ENCODE data around the gene THOC6.
"Not testable (repeated sequence)": the region's sequence is repeated elsewhere in the genome, so short reads cannot be mapped to it uniquely, and the experiment has no call there.

The THOC6 gene

DNA sequence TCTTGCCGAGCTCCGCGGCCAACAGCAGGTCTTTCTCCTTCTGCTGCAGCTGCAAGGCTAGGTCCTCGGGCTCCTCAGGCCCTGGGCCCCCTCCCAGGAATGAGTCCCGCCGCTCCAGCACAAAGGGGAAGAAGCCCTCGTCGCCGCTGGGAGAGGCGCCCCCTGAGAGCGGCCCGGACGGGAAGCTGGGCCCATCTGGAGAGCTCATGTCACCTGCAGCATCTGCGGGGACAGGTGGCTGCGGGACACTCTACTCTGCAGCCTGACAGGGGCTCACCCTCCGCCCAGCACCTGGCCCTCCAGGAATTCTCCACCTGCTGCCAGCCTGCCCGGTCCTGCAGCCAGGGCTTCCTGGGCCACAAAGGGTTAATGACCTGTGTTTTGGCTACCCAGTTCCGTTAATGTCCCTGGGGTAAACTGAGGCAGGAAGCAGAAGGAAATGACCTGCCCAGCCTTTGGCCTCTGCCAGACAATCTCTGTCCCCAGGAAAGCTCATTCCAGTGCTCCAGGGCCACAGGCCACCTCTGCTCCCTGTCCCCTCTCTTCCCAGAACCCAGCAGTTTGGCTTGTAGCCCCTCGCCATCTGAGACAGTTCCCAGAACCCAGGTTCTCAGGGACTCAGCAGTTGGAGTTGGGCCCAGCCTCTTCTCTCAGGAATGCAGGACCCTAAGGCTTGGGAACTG is 11.6 kb downstream of the THOC6 start:
- DNase-seq: no peak

GRCh38 chr16:3035972-3036725 is 12.3 kb downstream of the THOC6 start:
- no peak for DNase-seq

GRCh38 chr16:3036726-3037315 is 13.0 kb downstream of the THOC6 start, which contains the start of gene BICDL2:
Gene BICDL2, minus strand, starts transcription at chr16:3036944. Its CDS starts 1,448 bp downstream, at chr16:3035496.
- no peak for DNase-seq

DNA sequence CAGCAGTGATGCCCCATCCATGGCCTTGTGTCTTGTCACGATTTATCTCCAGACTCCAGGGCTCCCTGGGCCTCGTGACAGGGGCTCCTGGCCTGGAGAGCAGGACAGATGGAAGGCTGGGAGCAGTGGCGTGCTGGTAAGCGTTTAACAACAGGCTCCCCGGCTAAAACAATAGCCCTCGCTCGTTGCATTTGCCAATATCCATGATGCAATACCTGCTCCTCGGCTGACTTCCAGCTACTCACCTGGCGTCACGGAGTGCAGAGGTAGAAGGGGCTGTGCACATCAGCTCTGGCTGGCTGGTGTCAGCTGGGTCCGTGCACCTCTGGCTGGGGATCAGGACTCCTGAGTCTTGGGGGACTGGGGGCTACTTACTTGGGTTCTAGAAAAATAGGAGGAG is 14.4 kb downstream of the THOC6 start:
- DNase-seq: no peak

GRCh38 chr16:3038896-3039295 is 15.1 kb downstream of the THOC6 start:
- DNase-seq: no peak

- no peak for DNase-seq
These were observed 18.5 kb downstream of the THOC6 start for GRCh38 chr16:3042376-3042775.

DNA sequence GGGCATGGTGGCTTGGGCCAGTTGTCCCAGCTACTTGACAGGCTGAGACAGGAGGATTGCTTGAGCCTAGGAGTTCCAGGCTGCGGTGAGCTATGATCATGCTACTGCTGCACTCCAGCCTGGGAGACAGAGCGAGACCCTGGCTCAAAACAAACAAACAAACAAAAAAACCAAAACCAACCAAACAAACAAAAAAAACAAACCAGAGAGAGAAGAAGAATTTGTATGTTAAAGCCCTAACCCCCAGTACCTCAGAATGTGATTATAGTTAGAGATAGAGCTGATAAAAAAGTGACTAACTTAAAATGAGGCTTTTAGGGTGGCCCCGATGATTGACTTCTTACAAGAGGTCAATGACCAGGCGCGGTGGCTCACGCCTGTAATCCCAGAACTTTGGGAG is 20.9 kb downstream of the THOC6 start:
- no peak for DNase-seq

GRCh38 chr16:3045758-3046640 is 22.2 kb downstream of the THOC6 start, which contains the start of gene MMP25:
Gene MMP25, plus strand, starts transcription at chr16:3046561. Its CDS starts 357 bp downstream, at chr16:3046918.
- DNase-seq: no peak

DNA sequence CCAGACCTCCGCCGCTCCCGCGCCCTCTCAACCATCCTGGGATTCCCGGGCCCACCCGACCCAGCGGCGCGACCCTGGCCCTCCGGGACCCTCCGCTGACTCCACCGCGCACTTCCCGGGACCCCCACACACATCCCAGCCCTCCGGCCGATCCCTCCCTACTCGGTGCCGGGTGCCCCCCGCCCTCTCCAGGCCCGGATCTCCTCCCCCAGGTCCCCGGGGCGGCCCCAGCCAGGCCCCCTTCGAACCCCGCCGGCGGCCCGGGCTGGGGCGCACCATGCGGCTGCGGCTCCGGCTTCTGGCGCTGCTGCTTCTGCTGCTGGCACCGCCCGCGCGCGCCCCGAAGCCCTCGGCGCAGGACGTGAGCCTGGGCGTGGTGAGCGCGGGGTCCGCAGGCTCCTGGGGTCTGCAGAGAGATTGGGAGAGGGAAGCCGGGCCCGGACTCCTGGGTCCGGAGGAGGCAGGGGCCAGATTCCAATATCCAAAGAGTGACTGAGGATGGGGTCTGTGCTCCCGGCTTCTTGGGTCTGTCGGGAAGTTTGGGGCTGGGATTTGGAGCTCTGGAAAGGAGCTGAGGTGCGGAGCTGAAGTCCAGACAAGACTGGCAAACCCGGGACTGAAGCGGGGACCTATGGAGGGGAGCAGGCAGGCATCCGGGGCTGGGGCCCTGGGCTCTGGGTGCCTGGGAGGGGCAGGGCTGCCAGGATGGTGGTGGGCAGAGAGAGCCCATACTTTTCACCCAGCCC is 23.0 kb downstream of the THOC6 start:
- DNase-seq: no peak

DNA sequence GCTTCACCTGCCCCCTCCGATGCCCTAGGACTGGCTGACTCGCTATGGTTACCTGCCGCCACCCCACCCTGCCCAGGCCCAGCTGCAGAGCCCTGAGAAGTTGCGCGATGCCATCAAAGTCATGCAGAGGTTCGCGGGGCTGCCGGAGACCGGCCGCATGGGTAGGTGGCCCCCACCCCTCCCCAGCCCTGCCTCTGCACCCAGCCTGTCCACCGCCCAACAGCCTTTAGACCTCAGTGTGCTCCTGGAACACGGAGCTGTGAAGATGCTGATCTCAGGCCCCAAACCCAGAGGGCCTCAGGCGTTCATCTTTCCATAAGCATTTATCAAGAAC is 23.5 kb downstream of the THOC6 start:
- no peak for DNase-seq

DNA sequence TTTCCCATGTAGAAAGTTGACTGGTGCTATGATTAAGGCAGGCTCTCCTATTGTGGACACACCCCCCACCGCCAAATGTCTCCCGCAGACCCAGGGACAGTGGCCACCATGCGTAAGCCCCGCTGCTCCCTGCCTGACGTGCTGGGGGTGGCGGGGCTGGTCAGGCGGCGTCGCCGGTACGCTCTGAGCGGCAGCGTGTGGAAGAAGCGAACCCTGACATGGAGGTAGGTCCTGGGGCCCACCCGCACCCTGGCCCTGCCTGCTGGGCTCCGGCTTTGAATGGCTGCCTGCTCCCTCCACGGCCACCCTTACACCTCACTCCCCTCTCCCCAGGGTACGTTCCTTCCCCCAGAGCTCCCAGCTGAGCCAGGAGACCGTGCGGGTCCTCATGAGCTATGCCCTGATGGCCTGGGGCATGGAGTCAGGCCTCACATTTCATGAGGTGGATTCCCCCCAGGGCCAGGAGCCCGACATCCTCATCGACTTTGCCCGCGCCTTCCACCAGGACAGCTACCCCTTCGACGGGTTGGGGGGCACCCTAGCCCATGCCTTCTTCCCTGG is 26.2 kb downstream of the THOC6 start:
- DNase-seq: no peak

DNA sequence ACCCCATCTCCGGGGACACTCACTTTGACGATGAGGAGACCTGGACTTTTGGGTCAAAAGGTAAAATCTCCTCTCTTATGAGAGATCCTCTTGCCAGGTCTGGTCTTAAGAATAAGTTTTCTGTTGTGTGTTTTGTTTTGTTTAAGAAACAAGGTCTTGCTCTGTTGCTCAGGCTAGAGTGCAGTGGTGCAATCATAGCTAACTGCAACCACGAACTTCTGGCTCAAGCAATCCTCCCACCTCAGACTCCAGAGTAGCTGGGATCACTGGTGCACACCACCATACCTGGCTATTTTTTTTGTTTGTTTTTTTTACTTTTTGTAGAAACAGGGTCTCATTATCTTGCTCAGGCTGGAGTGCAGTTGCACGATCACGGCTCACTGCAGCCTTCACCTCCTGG is 26.7 kb downstream of the THOC6 start:
- DNase-seq: no peak

GRCh38 chr16:3051009-3051408 is 27.2 kb downstream of the THOC6 start:
- DNase-seq: no peak

GRCh38 chr16:3051494-3051893 is 27.7 kb downstream of the THOC6 start:
- no peak for DNase-seq

- DNase-seq: not testable (repeated sequence)
These were observed 28.9 kb downstream of the THOC6 start for GRCh38 chr16:3052571-3053329.

DNA sequence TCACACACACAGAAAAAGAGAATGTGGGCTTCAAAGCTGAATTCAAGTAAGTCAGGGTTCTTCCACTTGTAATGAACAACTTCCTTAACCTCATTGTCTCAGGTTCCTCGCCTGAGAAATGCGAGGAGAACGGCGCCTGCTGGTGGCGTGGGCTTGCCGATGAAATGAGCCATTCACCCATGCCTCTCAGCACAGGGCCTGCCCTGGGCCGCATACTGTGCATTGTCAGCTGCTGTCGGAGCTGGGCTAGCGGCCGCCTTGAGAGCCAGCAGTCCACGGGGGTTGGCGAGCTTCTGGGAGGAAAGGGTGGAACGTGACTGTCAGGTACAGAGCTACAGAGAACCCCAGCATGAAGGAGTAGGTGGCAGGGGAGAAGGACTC is 29.5 kb downstream of the THOC6 start:
- DNase-seq: not testable (repeated sequence)

DNA sequence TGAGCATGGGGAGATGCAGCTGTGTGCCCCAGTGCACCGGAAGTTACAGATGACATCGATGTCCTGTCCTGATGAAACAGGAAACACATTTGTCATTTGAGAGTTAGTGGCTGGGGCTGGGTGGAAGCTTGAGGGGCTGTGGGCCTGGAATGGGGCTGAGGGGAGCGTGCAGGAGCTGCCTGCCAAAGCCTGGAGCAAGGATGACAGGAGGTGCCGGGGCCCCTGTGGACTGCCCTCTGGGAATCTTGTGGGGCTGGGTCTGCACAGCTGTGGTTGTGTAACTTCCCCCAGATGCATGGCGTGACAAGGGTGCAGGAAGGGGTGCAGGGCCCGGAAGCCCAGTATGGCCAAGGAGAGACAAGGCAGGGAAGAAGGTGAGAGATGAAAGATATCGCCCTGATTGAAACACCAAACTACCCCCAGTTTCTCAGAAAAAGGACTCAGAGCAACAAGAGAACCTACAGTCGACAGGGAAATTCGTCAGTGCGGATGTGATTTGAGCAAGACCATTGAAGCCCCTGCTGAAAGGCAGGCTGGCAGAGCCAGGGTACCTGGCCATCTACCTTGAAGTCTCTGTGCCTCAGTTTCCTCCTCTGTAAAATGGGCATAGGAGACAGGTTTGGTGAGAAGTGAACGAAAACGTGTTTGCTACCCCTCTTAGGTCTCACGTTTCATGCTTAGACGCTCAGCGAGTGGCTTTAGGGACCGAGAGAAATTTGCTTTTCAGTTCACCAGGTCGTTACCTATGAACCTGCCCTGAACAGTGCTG is 31.3 kb downstream of the THOC6 start:
- DNase-seq: no peak

- not testable (repeated sequence) for DNase-seq
These were observed 31.9 kb downstream of the THOC6 start for GRCh38 chr16:3055734-3056115.

DNA sequence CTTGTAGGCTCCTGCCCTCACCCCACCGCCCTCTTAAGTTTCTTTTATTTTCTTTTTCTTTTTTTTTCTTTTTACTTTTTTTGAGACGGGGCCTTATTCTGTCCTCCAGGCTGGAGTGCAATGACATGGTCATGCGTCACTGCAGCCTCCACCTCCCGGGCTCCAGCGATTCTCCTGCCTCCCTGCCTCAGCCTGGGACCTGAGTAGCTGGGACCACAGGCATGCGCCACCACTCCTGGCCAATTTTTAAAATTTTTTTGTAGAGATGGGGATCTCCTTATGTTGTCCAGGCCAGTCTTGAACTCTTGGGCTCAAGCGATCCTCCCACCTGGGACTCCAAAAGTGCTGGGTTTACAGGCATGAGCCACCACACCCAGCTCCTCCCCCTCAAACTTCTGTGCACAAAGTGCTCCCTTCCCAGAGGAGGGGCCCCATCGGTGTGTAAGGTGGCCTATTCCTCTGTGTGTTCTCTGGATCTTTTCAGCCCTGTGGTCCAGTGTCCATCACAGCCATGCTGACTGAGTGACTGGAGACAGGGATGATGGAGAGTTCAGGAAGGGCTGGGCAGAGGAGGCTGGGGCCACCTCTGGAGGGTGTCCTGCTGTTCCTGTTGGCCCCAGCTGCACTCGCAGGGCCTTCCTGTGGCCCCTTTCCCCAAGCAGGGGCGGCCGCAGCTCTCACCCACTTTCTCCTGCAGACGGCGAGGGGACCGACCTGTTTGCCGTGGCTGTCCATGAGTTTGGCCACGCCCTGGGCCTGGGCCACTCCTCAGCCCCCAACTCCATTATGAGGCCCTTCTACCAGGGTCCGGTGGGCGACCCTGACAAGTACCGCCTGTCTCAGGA is 32.7 kb downstream of the THOC6 start:
- DNase-seq: no peak
